H9 (cell line): ENCODE measurements around the gene MAPKAP1. TPM values are rescaled to one million over a fixed set of nuclear protein-coding genes. Genes with fewer than 3 reads are reported as not detected.
A peak's percentile ranks its signal among the peaks of the same experiment; 100 is the strongest.

Experiments used
- DNase-seq: peaks from one replicate; pipeline ENCODE4 v3.0.0-alpha.2; 2017
- H2AFZ ChIP-seq: one replicate; pipeline ENCODE4 v1.6.1; 2013; ENCODE audit warnings: mild to moderate bottlenecking, low read length, control low read depth, moderate library complexity
- H2AK5ac ChIP-seq: 2 replicates; pipeline ENCODE4 v1.6.1; 2013; ENCODE audit warnings: low read length, control low read depth, mixed read lengths; ENCODE audit not compliant: insufficient read length
- H2BK120ac ChIP-seq: one replicate; pipeline ENCODE4 v1.6.1; 2013; ENCODE audit warnings: low read depth, mild to moderate bottlenecking, low read length, control low read depth, inconsistent platforms; ENCODE audit not compliant: poor library complexity, severe bottlenecking
- H2BK12ac ChIP-seq: 2 replicates; pipeline ENCODE4 v1.6.1; 2013; ENCODE audit warnings: low read length, control low read depth, mixed read lengths, low read depth; ENCODE audit not compliant: insufficient read length
- H2BK15ac ChIP-seq: 2 replicates; pipeline ENCODE4 v1.6.1; 2013; ENCODE audit warnings: low read depth, low read length, control low read depth
- H2BK20ac ChIP-seq: one replicate; pipeline ENCODE4 v1.6.1; 2013; ENCODE audit warnings: low read depth, mild to moderate bottlenecking, low read length, control low read depth, inconsistent platforms; ENCODE audit not compliant: poor library complexity, severe bottlenecking
- H2BK5ac ChIP-seq: 2 replicates; pipeline ENCODE4 v1.6.1; 2013; ENCODE audit warnings: low read length, control low read depth, mixed read lengths; ENCODE audit not compliant: insufficient read length
- H3K14ac ChIP-seq: 2 replicates; pipeline ENCODE4 v1.6.1; 2013; ENCODE audit warnings: low read length, control low read depth; ENCODE audit not compliant: insufficient read depth
- H3K18ac ChIP-seq: 2 replicates; pipeline ENCODE4 v1.6.1; 2013; ENCODE audit warnings: low read depth, mild to moderate bottlenecking, mixed read lengths, low read length, control low read depth; ENCODE audit not compliant: insufficient read length
- H3K23ac ChIP-seq: 2 replicates; pipeline ENCODE4 v1.6.1; 2013; ENCODE audit warnings: low read length, control low read depth, mixed read lengths, low read depth; ENCODE audit not compliant: insufficient read length
- H3K23me2 ChIP-seq: 2 replicates; pipeline ENCODE4 v1.6.1; 2013; ENCODE audit warnings: low read depth, mild to moderate bottlenecking, mixed read lengths, low read length, control low read depth; ENCODE audit not compliant: insufficient read length, poor library complexity, severe bottlenecking
- H3K27ac ChIP-seq: 2 replicates; pipeline ENCODE4 v1.5.1; 2013; ENCODE audit warnings: low read length, control low read depth, mixed read lengths, low read depth; ENCODE audit not compliant: insufficient read length
- H3K27me3 ChIP-seq: 2 replicates; pipeline ENCODE4 v1.6.1; 2013; ENCODE audit warnings: low read length, control low read depth, inconsistent platforms; ENCODE audit not compliant: insufficient read depth
- H3K4ac ChIP-seq: 2 replicates; pipeline ENCODE4 v1.6.1; 2013; ENCODE audit warnings: low read depth, mild to moderate bottlenecking, control low read depth, inconsistent platforms, low read length, moderate library complexity
- H3K4me1 ChIP-seq: 2 replicates; pipeline ENCODE4 v1.6.1; 2013; ENCODE audit warnings: low read length, control low read depth, inconsistent platforms; ENCODE audit not compliant: insufficient read depth
- H3K4me2 ChIP-seq: 2 replicates; pipeline ENCODE4 v1.6.1; 2013; ENCODE audit warnings: low read length, control low read depth, mixed read lengths; ENCODE audit not compliant: insufficient read length, insufficient read depth
- H3K56ac ChIP-seq: 2 replicates; pipeline ENCODE4 v1.6.1; 2013; ENCODE audit warnings: low read depth, mild to moderate bottlenecking, mixed read lengths, low read length, control low read depth; ENCODE audit not compliant: insufficient read length
- H3K79me1 ChIP-seq: 2 replicates; pipeline ENCODE4 v1.6.1; 2013; ENCODE audit warnings: low read depth, mild to moderate bottlenecking, moderate library complexity, low read length, control low read depth, inconsistent platforms; ENCODE audit not compliant: insufficient read depth, poor library complexity, severe bottlenecking
- H3K79me2 ChIP-seq: 2 replicates; pipeline ENCODE4 v1.6.1; 2013; ENCODE audit warnings: low read length, control low read depth, inconsistent platforms; ENCODE audit not compliant: insufficient read depth
- H3K9ac ChIP-seq: 2 replicates; pipeline ENCODE4 v1.6.1; 2013; ENCODE audit warnings: low read length, control low read depth, mixed read lengths; ENCODE audit not compliant: insufficient read length; ENCODE audit errors: extremely low read depth
- H3K9me3 ChIP-seq: one replicate; pipeline ENCODE4 v1.6.1; 2013; ENCODE audit warnings: low read depth, low read length, inconsistent platforms; ENCODE audit not compliant: control insufficient read depth
- H3T11ph ChIP-seq: one replicate; pipeline ENCODE4 v1.6.1; 2013; ENCODE audit warnings: mild to moderate bottlenecking, low read length, control low read depth, inconsistent platforms
- H4K20me1 ChIP-seq: one replicate; pipeline ENCODE4 v1.6.1; 2013; ENCODE audit not compliant: control insufficient read depth, insufficient read length, insufficient read depth
- H4K5ac ChIP-seq: 2 replicates; pipeline ENCODE4 v1.6.1; 2013; ENCODE audit warnings: low read depth, mild to moderate bottlenecking, mixed read lengths, low read length, control low read depth; ENCODE audit not compliant: insufficient read length
- H4K8ac ChIP-seq: replicated peaks from 2 replicates; pipeline ENCODE4 v1.6.1; 2013; ENCODE audit warnings: low read length, control low read depth, mixed read lengths, low read depth; ENCODE audit not compliant: insufficient read length
- H4K91ac ChIP-seq: 2 replicates; pipeline ENCODE4 v1.6.1; 2013; ENCODE audit warnings: low read depth, mild to moderate bottlenecking, moderate library complexity, mixed read lengths, low read length, control low read depth; ENCODE audit not compliant: insufficient read length
- H3K27ac Mint-ChIP-seq, 3 experiments: 2 replicates in 2 of 3; 3 replicates in 1 of 3; pipeline ENCODE4 v1.8.0; 2020 to 2021; ENCODE audit warnings: mixed read lengths in 3 of 3, mild to moderate bottlenecking in 1 of 3, moderate library complexity in 1 of 3
- H3K27me3 Mint-ChIP-seq: 2 replicates; pipeline ENCODE4 v1.8.0; 2021; ENCODE audit warnings: low read depth, mild to moderate bottlenecking, moderate library complexity, mixed read lengths
- H3K36me3 Mint-ChIP-seq, 3 experiments: 2 replicates in 2 of 3; 3 replicates in 1 of 3; pipeline ENCODE4 v1.8.0; 2020 to 2021; ENCODE audit warnings: low read depth in 3 of 3, mixed read lengths in 3 of 3; ENCODE audit not compliant: insufficient read depth in 1 of 3
- H3K4me1 Mint-ChIP-seq, 2 experiments: 2 replicates each; pipeline ENCODE4 v1.8.0; 2020; ENCODE audit warnings: mixed read lengths in 2 of 2
- H3K4me3 Mint-ChIP-seq, 2 experiments: 2 replicates in 1 of 2; 3 replicates in 1 of 2; pipeline ENCODE4 v1.8.0; 2020 to 2021; ENCODE audit warnings: mild to moderate bottlenecking in 2 of 2, mixed read lengths in 2 of 2, moderate library complexity in 1 of 2
- H3K9me3 Mint-ChIP-seq, 2 experiments: 2 replicates in 1 of 2; 3 replicates in 1 of 2; pipeline ENCODE4 v1.8.0; 2020; ENCODE audit warnings: mild to moderate bottlenecking in 2 of 2, mixed read lengths in 2 of 2, moderate library complexity in 1 of 2
- WGBS: extraction: QIAGEN DNeasy Blood & Tissue Kit; methylation state at CpG from one replicate; pipeline ENCODE4 v1.1.7; 2013; ENCODE audit warnings: missing lambda C conversion rate, low lambda C conversion rate, mixed read lengths; ENCODE audit not compliant: insufficient read length; ENCODE audit errors: extremely low coverage; 5-methylcytosine and 5-hydroxymethylcytosine counted together
- total RNA-seq: library from RNA; stranded (reverse); gene quantifications from 2 replicates; pipeline ENCODE4 v1.2.1, GENCODE V29; 2021
- TF ChIP-seq, protein P1 (sequence below): fragments of 200-600 bp; sonication (generic); conservative IDR thresholded peaks from 3 replicates; pipeline ENCODE4 v1.8.0; 2021; ENCODE audit warnings: antibody characterized with exemption, mild to moderate bottlenecking

The MAPKAP1 gene
- total RNA-seq, 1 experiment from 2014 or later: 97.0 TPM

DNA sequence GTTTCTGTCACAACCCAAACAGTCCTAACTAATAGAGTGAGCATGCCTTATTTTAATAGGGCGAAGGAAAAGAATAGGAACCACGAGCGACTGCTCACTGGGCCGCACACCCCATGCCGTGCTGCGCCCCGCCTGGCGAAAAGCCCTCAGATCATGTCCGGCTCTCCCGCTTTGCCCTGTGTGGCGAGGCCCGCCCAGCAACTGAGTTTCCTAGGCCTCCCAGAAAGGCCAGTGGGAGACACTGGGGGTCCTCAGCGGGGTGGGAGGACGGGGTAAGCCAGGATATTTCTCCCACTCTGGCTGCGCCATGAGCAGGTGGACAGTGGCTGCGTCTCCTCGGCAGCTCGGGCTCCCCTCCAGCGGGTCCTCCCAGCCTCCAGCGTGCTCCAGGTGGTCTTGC, 307.3 kb downstream of the MAPKAP1 start:
- H2BK12ac ChIP-seq: no peak overlapping the region

More for the DNA sequence above, 307.3 kb downstream of the MAPKAP1 start:
- no peak overlapping the region for H3K23ac ChIP-seq
- no peaks in the 10 kb centered on the region for H3K79me1 ChIP-seq
- no CpG with 5 or more reads among the region's 20 CpGs for WGBS
- Mint-ChIP-seq H3K4me1 (peaks cover 3 to 6% of the 10 kb centered on the region in 2 experiments; a peak in 3 of 4 replicates), H3K9me3 (no peaks in the 10 kb centered on the region), H3K27me3 (no peaks in the 10 kb centered on the region), H3K27ac (no peak overlapping the region; a peak in 1 of 7 replicates), H3K36me3 (no peaks in the 10 kb centered on the region; a peak in 1 of 7 replicates), H3K4me3 (no peak overlapping the region)
- no peak overlapping the region for H3K56ac ChIP-seq
- no peak overlapping the region for H2BK15ac ChIP-seq
- H3K4me1 ChIP-seq: no peaks in the 10 kb centered on the region
- no peaks in the 10 kb centered on the region for H4K20me1 ChIP-seq
- H2BK120ac ChIP-seq: no peak overlapping the region
- no peak overlapping the region for H2AK5ac ChIP-seq
- no peak overlapping the region for H3K18ac ChIP-seq
- no peaks in the 10 kb centered on the region for H3K9me3 ChIP-seq
- no peak overlapping the region for H3K4ac ChIP-seq
- H4K5ac ChIP-seq: no peak overlapping the region
- no peak overlapping the region for H4K8ac ChIP-seq
- H3K4me2 ChIP-seq: no peak overlapping the region
- H3K23me2 ChIP-seq: no peaks in the 10 kb centered on the region
- DNase-seq: peak; percentile 28
- no peak overlapping the region for H2BK5ac ChIP-seq
- H4K91ac ChIP-seq: no peak overlapping the region
- H3K9ac ChIP-seq: no peak overlapping the region
- no peak overlapping the region for H3K27ac ChIP-seq
- no peak overlapping the region for H3T11ph ChIP-seq
- TF ChIP-seq, protein P1, sequence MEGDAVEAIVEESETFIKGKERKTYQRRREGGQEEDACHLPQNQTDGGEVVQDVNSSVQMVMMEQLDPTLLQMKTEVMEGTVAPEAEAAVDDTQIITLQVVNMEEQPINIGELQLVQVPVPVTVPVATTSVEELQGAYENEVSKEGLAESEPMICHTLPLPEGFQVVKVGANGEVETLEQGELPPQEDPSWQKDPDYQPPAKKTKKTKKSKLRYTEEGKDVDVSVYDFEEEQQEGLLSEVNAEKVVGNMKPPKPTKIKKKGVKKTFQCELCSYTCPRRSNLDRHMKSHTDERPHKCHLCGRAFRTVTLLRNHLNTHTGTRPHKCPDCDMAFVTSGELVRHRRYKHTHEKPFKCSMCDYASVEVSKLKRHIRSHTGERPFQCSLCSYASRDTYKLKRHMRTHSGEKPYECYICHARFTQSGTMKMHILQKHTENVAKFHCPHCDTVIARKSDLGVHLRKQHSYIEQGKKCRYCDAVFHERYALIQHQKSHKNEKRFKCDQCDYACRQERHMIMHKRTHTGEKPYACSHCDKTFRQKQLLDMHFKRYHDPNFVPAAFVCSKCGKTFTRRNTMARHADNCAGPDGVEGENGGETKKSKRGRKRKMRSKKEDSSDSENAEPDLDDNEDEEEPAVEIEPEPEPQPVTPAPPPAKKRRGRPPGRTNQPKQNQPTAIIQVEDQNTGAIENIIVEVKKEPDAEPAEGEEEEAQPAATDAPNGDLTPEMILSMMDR: no peak
- no peak overlapping the region for H2BK20ac ChIP-seq
- no peak overlapping the region for H2AFZ ChIP-seq
- H3K79me2 ChIP-seq: no peaks in the 10 kb centered on the region
- no peaks in the 10 kb centered on the region for H3K27me3 ChIP-seq
- H3K14ac ChIP-seq: no peak overlapping the region
